Kidney (tissue), 14 donors: ENCODE measurements around the gene PLEKHH1. TPM values are rescaled to one million over a fixed set of nuclear protein-coding genes. Genes with fewer than 3 reads are reported as not detected.
"Not testable (repeated sequence)": the region's sequence is repeated elsewhere in the genome, so short reads cannot be mapped to it uniquely, and the experiment has no call there.

Experiments
- DNase-seq, 5 donors: peaks; one replicate each; pipeline ENCODE4 v3.0.0-alpha.2; 2013 to 2020
- FAIRE-seq: peaks from 2 replicates; lab custom pipeline; 2012; peaks lifted over from hg19 to GRCh38; lab: Jason Lieb, UNC
- H3K27ac ChIP-seq, 2 donors: one replicate each; pipeline ENCODE4 v1.7.0; 2013; ENCODE audit warnings: low read depth in 2 of 2, low read length in 2 of 2, inconsistent platforms in 1 of 2
- H3K27me3 ChIP-seq: one replicate; pipeline ENCODE4 v1.7.1; 2013; ENCODE audit warnings: low read length, inconsistent platforms; ENCODE audit not compliant: control insufficient read depth, insufficient read depth
- H3K36me3 ChIP-seq, 3 donors: one replicate each; pipeline versions ENCODE4 v1.7.0 to v1.7.1; 2013; ENCODE audit warnings: low read length in 3 of 3, control low read depth in 1 of 3, inconsistent platforms in 1 of 3; ENCODE audit not compliant: insufficient read depth in 3 of 3, control insufficient read depth in 2 of 3
- H3K4me1 ChIP-seq, 3 donors: one replicate each; pipeline versions ENCODE4 v1.7.0 to v1.7.1; 2013; ENCODE audit warnings: low read length in 3 of 3, inconsistent platforms in 1 of 3, low read depth in 1 of 3; ENCODE audit not compliant: control insufficient read depth in 2 of 3, insufficient read depth in 2 of 3
- H3K4me3 ChIP-seq, 3 donors: one replicate each; pipeline versions ENCODE4 v1.7.0 to v1.8.1; 2013; ENCODE audit warnings: low read length in 3 of 3, control low read depth in 1 of 3, inconsistent platforms in 1 of 3
- H3K9ac ChIP-seq, 3 donors: one replicate each; pipeline versions ENCODE4 v1.7.0 to v1.7.1; 2013; ENCODE audit warnings: low read length in 3 of 3, control low read depth in 1 of 3, inconsistent platforms in 1 of 3
- H3K9me3 ChIP-seq, 3 donors: one replicate each; pipeline versions ENCODE4 v1.7.0 to v1.7.1; 2013; ENCODE audit warnings: low read length in 3 of 3, control low read depth in 1 of 3, inconsistent platforms in 1 of 3; ENCODE audit not compliant: control insufficient read depth in 2 of 3, insufficient read depth in 1 of 3
- intact Hi-C: fragments of 100-400 bp; cut with DNase I; formaldehyde crosslinking; loops from one replicate; pipeline ENCODE4 v1.11.1; 2022
- polyA plus RNA-seq: library from polyadenylated mRNA; stranded (reverse); fragments of 350-450 nt; fragmentation: Illumina TruSeq; extraction: RNeasy Lipid Tissue Mini Kit (QIAGEN cat#74804); gene quantifications from one replicate; pipeline ENCODE4 v1.2.3, GENCODE V29; 2014; ENCODE audit warnings: low read depth, low replicate concordance; ENCODE audit not compliant: insufficient read depth
- total RNA-seq: library from RNA; stranded (reverse); fragmentation: NEBNext Ultra II Directional; extraction: Animal tissue kit (Norgen Biotek cat#: 25700); gene quantifications from one replicate; pipeline ENCODE4 v1.2.1, GENCODE V29; 2021
- TF ChIP-seq, protein P1 (sequence below): IDR thresholded peaks from 3 replicates; pipeline ENCODE4 v1.5.1; 2012; ENCODE audit warnings: mild to moderate bottlenecking, moderate library complexity, borderline replicate concordance; ENCODE audit not compliant: insufficient read depth; ENCODE audit errors: extremely low read depth
- donor health status: control.
- donor health status: control.
- donor health status: control.
- donor health status: control.
- donor health status: control.
- donor health status: DM: yes; HTN: yes; CAD: no.
- donor health status: Normal renal cell carcinoma (clear cell type).

PLEKHH1 gene
- total and polyA plus RNA-seq, 2 donors from 2014 or later, result 9.1 to 26.2 TPM

DNA sequence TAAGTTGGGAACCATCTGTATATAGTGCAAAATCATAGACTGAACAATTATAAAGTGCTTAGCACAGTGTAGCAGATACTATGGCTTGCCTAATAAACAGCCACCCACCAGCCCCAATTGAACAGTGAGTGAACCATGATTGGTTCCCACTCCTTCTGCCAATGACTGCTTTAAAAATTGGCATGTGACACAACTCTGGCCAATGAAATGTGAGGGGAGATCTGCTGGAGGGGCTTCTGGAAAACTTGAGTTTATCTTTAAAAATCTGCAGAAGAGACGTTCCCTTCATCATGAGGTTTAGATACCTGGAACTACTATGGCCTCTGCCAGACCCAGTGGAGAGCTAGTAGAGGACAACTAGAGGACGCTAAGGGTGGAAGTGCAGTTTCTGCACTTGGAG, 62.3 kb downstream of the PLEKHH1 start:
- no peak for DNase-seq
- FAIRE-seq, result no peak
- Histone ChIP-seq H3K4me3 (no peak overlapping the region), H3K36me3 (peaks cover 0 to 11% (median 3%) of the 10 kb centered on the region in 3 donors), H3K27ac (no peak overlapping the region), H3K27me3 (no peaks in the 10 kb centered on the region), H3K9ac (no peak overlapping the region), H3K4me1 (peaks cover 0 to 8% (median 7%) of the 10 kb centered on the region in 3 donors), H3K9me3 (no peaks in the 10 kb centered on the region)
- TF ChIP-seq, protein P1, sequence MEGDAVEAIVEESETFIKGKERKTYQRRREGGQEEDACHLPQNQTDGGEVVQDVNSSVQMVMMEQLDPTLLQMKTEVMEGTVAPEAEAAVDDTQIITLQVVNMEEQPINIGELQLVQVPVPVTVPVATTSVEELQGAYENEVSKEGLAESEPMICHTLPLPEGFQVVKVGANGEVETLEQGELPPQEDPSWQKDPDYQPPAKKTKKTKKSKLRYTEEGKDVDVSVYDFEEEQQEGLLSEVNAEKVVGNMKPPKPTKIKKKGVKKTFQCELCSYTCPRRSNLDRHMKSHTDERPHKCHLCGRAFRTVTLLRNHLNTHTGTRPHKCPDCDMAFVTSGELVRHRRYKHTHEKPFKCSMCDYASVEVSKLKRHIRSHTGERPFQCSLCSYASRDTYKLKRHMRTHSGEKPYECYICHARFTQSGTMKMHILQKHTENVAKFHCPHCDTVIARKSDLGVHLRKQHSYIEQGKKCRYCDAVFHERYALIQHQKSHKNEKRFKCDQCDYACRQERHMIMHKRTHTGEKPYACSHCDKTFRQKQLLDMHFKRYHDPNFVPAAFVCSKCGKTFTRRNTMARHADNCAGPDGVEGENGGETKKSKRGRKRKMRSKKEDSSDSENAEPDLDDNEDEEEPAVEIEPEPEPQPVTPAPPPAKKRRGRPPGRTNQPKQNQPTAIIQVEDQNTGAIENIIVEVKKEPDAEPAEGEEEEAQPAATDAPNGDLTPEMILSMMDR, result no peak
- intact Hi-C loops, result no loop called here

GRCh38 chr14:67599698-67600561, 66.8 kb downstream of the PLEKHH1 start, which contains the start of gene PIGH:
PIGH (minus strand) TSS chr14:67600268; CDS start chr14:67600203, 65 bp downstream.
- intact Hi-C loops, result no loop called here
- no peaks in the 10 kb centered on the region for H3K9me3 ChIP-seq
- peak within 1 kb of the TSS; percentile 75 to 98 (median 83) for H3K9ac ChIP-seq
- H3K4me1 ChIP-seq, result peaks cover 3 to 9% (median 8%) of the 10 kb centered on the region in 3 donors
- peak within 1 kb of the TSS; percentile 92 to 95 for H3K27ac ChIP-seq
- H3K4me3 ChIP-seq, result peak within 1 kb of the TSS; percentile 85 to 95 (median 90)
- FAIRE-seq, result no peak
- DNase-seq, result peak; percentile 91 to 96 (median 94)
- TF ChIP-seq, protein P1, result peak; percentile 36
- no peaks in the 10 kb centered on the region for H3K27me3 ChIP-seq
- H3K36me3 ChIP-seq, result no peaks in the 10 kb centered on the region

GRCh38 chr14:67600562-67600974, 67.5 kb downstream of the PLEKHH1 start:
- H3K9me3 ChIP-seq, intact Hi-C loops, H3K27me3 ChIP-seq, H3K36me3 ChIP-seq, FAIRE-seq, H3K4me1 ChIP-seq, DNase-seq: not testable (repeated sequence)
- peak overlapping the region; percentile 85 to 95 (median 90) for H3K4me3 ChIP-seq
- H3K9ac ChIP-seq, result peak overlapping the region in 2 of 3 donors; percentile 46 to 75
- peak overlapping the region; percentile 92 to 95 for H3K27ac ChIP-seq

- Histone ChIP-seq H3K4me1 (peaks cover 3 to 9% (median 8%) of the 10 kb centered on the region in 3 donors), H3K9ac (no peak overlapping the region), H3K27ac (no peak overlapping the region), H3K27me3 (no peaks in the 10 kb centered on the region), H3K36me3 (no peaks in the 10 kb centered on the region), H3K9me3 (no peaks in the 10 kb centered on the region), H3K4me3 (no peak overlapping the region)
- FAIRE-seq, result no peak
- TF ChIP-seq, protein P1, result no peak
- DNase-seq, result no peak
- intact Hi-C loops, result no loop called here
These were observed 69.0 kb downstream of the PLEKHH1 start for GRCh38 chr14:67602076-67602475.
